ENCODE data around the gene BARHL1. TPM values are rescaled to one million over a fixed set of nuclear protein-coding genes. Genes with fewer than 3 reads are reported as not detected.

The BARHL1 gene
- total and polyA plus RNA-seq, 2 experiments from 2014 or later: not detected

DNA sequence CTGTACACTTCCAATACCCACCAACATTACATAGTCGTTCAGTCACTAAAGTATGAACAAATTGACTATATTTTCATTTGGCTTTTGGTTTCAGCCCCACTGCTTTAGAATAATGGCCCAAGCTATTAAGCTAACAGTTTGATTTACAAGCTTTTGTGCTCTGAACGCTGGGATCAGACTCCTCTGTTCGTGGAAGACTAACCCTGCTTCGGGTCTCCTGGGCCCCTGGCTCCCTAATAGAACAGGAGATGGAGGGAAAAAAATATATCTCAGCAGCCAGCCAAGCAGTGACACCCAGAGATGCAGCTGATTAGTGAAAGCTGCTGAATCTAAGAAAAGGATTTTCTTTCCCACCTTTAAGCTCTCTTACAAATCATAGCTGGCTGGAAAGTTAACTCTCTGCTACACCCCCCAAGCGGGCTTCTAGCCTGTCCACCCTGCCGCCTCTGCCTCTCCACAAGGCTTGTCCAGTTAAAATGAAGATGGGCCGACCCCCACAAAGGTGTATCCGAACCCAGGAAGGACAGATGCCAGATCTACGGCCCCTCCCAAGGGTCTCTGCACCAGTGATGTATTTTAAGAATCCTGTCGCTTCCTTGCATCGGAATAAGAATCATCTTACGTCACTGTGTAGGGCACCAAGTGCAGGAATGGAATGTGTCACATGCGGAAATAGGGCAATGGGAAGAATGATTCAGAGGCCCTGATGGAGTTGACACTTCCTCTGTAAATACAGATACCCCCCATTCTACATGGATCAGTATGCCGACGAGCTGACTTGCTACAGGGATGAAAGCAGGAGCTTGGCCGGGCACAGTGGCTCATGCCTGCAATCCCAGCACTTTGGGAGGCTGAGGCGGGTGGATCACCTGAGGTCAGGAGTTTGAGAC, 33.4 kb upstream of the BARHL1 start:
- Mint-ChIP-seq H3K27me3 (ENCODE audit: insufficient read depth, low read depth, poor library complexity) (peaks cover 11% of the 10 kb centered on the region), H3K4me1 (peaks cover 21% of the 10 kb centered on the region), H3K27ac (no peak overlapping the region), H3K9me3 (no peaks in the 10 kb centered on the region), H3K4me3 (no peak overlapping the region), H3K36me3 (ENCODE audit: low read depth) (no peaks in the 10 kb centered on the region; the same call in 2 of the 3 replicates)
- ATAC-seq (no peak), DNase-seq (ENCODE audit: low spot score) (no peak)
- TF ChIP-seq ZNF114 (CRISPR knock-in tag; IDR thresholded peaks at IDR 0.05) (no peak), CREB1 (CRISPR knock-in tag; IDR thresholded peaks at IDR 0.05; ENCODE audit: low read depth) (no peak), ZNF462 (CRISPR knock-in tag; IDR thresholded peaks at IDR 0.05) (no peak), ZNF331 (CRISPR knock-in tag; IDR thresholded peaks at IDR 0.05; ENCODE audit: low read depth) (no peak), EZH2phosphoT487 (IDR thresholded peaks at IDR 0.05; ENCODE audit: unreplicated experiment) (no peak), EZH2 (IDR thresholded peaks at IDR 0.05; ENCODE audit: low read depth, unreplicated experiment) (no peak), CTCF (conservative IDR thresholded peaks at IDR 0.05; ENCODE audit: low read depth in 2 of 2) (no peak)
- TF ChIP-seq, protein P1, sequence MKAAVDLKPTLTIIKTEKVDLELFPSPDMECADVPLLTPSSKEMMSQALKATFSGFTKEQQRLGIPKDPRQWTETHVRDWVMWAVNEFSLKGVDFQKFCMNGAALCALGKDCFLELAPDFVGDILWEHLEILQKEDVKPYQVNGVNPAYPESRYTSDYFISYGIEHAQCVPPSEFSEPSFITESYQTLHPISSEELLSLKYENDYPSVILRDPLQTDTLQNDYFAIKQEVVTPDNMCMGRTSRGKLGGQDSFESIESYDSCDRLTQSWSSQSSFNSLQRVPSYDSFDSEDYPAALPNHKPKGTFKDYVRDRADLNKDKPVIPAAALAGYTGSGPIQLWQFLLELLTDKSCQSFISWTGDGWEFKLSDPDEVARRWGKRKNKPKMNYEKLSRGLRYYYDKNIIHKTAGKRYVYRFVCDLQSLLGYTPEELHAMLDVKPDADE (IDR thresholded peaks at IDR 0.05): no peak
- TF ChIP-seq, protein P2, sequence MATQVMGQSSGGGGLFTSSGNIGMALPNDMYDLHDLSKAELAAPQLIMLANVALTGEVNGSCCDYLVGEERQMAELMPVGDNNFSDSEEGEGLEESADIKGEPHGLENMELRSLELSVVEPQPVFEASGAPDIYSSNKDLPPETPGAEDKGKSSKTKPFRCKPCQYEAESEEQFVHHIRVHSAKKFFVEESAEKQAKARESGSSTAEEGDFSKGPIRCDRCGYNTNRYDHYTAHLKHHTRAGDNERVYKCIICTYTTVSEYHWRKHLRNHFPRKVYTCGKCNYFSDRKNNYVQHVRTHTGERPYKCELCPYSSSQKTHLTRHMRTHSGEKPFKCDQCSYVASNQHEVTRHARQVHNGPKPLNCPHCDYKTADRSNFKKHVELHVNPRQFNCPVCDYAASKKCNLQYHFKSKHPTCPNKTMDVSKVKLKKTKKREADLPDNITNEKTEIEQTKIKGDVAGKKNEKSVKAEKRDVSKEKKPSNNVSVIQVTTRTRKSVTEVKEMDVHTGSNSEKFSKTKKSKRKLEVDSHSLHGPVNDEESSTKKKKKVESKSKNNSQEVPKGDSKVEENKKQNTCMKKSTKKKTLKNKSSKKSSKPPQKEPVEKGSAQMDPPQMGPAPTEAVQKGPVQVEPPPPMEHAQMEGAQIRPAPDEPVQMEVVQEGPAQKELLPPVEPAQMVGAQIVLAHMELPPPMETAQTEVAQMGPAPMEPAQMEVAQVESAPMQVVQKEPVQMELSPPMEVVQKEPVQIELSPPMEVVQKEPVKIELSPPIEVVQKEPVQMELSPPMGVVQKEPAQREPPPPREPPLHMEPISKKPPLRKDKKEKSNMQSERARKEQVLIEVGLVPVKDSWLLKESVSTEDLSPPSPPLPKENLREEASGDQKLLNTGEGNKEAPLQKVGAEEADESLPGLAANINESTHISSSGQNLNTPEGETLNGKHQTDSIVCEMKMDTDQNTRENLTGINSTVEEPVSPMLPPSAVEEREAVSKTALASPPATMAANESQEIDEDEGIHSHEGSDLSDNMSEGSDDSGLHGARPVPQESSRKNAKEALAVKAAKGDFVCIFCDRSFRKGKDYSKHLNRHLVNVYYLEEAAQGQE (IDR thresholded peaks at IDR 0.05; ENCODE audit: unreplicated experiment): no peak
- H3K4me2 ChIP-seq: no peak overlapping the region
- no peaks in the 10 kb centered on the region for H3K27me3 ChIP-seq (ENCODE audit: insufficient read depth)
- no peak overlapping the region for H3K4me3 ChIP-seq
- no peak overlapping the region for H2AFZ ChIP-seq
- no peaks in the 10 kb centered on the region for H3K79me2 ChIP-seq (replicated peaks; ENCODE audit: insufficient read depth)
- H3K27ac ChIP-seq (ENCODE audit: low read depth): no peak overlapping the region
- no peaks in the 10 kb centered on the region for H3K36me3 ChIP-seq (ENCODE audit: insufficient read depth)
- H3K4me1 ChIP-seq (ENCODE audit: insufficient read depth): no peaks in the 10 kb centered on the region; the same call in 1 of the 2 replicates
- no peaks in the 10 kb centered on the region for H4K20me1 ChIP-seq (replicated peaks; ENCODE audit: insufficient read depth)
- no peaks in the 10 kb centered on the region for H3K9me2 ChIP-seq (ENCODE audit: insufficient read depth)
- H3F3A ChIP-seq (replicated peaks; ENCODE audit: low read depth): no peaks in the 10 kb centered on the region
